ACC112 (cell line): ENCODE results near the gene IL17RB.

ENCODE experiments used
- H2AFZ ChIP-seq: fragments of 200-600 bp; sonication (generic); one replicate; pipeline ENCODE4 v1.6.0; 2017; ENCODE audit warnings: antibody characterized with exemption, low read length; ENCODE audit not compliant: unreplicated experiment
- H3K27ac ChIP-seq: fragments of 200-600 bp; sonication (generic); 2 replicates; pipeline ENCODE4 v1.5.1; 2014; ENCODE audit warnings: low read depth, mild to moderate bottlenecking, antibody characterized with exemption, low read length, moderate library complexity
- H3K27me3 ChIP-seq: fragments of 200-600 bp; sonication (generic); 2 replicates; pipeline ENCODE4 v1.6.1; 2014; ENCODE audit warnings: mild to moderate bottlenecking, antibody characterized with exemption, low read length, moderate library complexity, mixed read lengths; ENCODE audit not compliant: insufficient read depth
- H3K36me3 ChIP-seq: fragments of 200-600 bp; sonication (generic); 2 replicates; pipeline ENCODE4 v1.6.1; 2016; ENCODE audit warnings: mild to moderate bottlenecking, antibody characterized with exemption, low read length, moderate library complexity, mixed read lengths; ENCODE audit not compliant: insufficient read depth
- H3K4me1 ChIP-seq: fragments of 200-600 bp; sonication (generic); one replicate; pipeline ENCODE4 v1.6.1; 2016; ENCODE audit warnings: low read length, mixed read lengths; ENCODE audit not compliant: insufficient read depth, unreplicated experiment, control insufficient read depth
- H3K4me3 ChIP-seq: fragments of 200-600 bp; sonication (generic); 2 replicates; pipeline ENCODE4 v1.5.1; 2014; ENCODE audit warnings: mild to moderate bottlenecking, low read depth, low read length
- H3K79me2 ChIP-seq: fragments of 200-600 bp; sonication (generic); one replicate; pipeline ENCODE4 v1.6.0; 2016; ENCODE audit warnings: low read length; ENCODE audit not compliant: control insufficient read depth, unreplicated experiment, insufficient read depth

The IL17RB gene

DNA sequence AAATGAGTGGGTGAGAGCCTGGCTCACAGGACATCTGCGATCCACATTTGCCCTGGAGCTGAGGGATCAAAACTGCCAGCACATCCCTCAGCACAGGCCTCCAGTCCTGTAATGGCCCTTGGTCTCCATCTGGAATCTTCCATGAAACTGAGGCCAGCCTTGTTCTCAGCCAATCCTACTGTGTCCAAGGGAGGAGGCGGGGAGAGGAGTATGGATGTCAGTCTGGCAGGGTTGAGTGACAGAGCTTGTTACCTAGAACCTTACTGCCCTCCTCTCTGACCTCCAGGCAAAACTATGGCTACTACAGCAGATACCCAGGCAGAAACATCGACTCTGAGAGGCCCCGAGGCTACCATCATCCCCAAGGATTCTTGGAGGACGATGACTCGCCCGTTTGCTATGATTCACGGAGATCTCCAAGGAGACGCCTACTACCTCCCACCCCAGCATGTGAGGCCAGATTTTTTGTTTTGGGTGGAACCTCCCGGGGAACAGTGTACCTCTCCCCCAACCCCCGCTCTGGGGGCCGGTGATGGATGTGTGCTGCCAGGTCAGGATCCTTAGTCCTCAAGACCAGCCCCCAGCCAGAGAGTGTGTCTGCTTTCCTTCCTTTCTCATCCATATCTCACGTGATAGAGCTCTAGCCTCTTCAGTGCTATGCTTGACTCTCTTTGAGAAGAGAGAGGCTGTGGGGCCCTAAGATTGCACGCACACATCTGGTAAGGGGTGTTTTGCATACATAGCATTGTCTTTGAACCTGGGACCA is 41.5 kb upstream of the IL17RB start:
- H3K36me3 ChIP-seq = no peaks in the 10 kb centered on the region
- no peak overlapping the region; the same call in 1 of the 2 replicates for H3K27ac ChIP-seq
- H3K4me3 ChIP-seq = no peak overlapping the region
- H3K27me3 ChIP-seq = no peaks in the 10 kb centered on the region
- H2AFZ ChIP-seq = peak overlapping the region; percentile 14
- no peaks in the 10 kb centered on the region for H3K79me2 ChIP-seq
- H3K4me1 ChIP-seq = peaks cover 15% of the 10 kb centered on the region

DNA sequence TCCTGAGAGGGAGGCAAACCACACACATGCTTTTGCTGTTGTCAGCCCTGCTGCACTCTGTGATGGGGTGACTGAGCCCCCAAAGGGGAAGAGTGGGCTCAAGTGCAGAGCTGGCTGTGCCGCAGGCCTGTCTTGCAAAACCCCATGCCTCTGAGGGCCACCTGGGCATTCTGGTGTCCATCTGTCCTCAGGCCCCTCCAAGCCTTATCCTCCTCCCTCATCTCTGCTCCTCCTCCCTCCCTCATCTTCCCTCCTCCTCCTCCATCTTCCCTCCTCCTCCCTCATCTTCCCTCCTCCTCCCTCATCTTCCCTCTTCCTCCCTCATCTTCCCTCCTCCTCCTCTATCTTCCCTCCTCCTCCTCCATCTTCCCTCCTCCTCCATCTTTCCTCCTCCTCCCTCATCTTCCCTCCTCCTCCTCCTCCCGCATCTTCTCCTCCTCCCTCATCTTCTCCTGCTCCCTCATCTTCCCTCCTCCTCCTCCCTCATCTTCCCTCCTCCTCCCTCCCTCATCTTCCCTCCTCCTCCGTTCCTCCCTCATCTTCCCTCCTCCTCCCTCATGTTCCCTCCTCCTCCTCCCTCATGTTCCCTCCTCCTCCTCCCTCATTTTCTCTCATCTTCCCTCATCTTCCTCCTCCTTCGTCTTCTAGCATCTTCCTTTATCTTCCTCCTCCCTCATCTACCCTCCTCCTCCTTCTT is 40.8 kb upstream of the IL17RB start:
- peaks cover 15% of the 10 kb centered on the region for H3K4me1 ChIP-seq
- H3K36me3 ChIP-seq = no peaks in the 10 kb centered on the region

DNA sequence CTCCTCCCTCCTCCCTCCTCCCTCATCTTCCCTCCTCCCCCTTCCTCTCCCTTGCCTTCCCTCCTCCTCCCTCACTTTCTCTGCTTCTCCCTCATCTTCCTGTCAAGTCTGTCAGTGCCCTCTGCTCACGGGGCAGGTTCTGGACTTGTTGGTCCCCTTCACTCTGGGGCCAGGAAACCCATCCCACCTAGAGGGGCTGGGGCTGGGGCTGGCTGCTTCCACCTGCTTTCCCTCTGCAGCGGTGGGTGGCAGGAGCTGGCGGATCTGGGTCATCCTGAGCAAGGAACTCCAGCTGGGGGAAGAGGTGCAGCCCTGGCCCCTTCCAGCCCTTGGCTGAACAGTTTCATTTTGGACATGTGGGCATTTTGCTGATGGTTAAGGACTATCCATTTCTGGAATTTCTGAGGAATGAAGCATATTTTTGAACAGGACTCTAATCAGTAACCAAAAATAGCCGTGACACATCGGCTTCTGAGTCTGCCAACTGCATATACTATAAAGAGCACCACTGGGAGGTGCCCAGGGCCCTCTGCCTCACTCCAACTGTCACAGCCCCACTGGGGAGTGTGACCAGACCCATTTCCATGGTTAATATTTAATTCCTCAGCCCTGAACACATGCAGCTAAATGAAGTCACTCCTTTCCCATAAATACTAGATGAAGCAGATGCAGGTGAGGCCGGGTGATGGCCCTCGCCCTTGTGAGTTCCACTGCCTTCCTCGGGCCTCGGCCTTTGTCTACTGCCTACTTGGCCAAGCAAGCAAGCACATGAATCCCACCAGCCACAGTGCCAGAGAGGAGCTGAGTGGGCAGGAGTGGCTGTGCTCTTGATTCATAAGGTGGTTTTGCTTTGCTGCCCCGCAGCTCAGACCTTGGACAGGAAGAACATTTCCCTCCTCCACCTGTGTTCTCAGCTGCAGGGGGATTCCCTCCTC is 39.9 kb upstream of the IL17RB start:
- Histone ChIP-seq H2AFZ (no peak overlapping the region), H3K36me3 (no peaks in the 10 kb centered on the region), H3K27ac (no peak overlapping the region), H3K4me3 (no peak overlapping the region), H3K4me1 (peaks cover 15% of the 10 kb centered on the region), H3K27me3 (no peaks in the 10 kb centered on the region), H3K79me2 (no peaks in the 10 kb centered on the region)

More for the DNA sequence above, 40.8 kb upstream of the IL17RB start:
- H3K27me3 ChIP-seq = no peaks in the 10 kb centered on the region
- H3K4me3 ChIP-seq = no peak overlapping the region
- H3K79me2 ChIP-seq = no peaks in the 10 kb centered on the region
- no peak overlapping the region for H3K27ac ChIP-seq
- H2AFZ ChIP-seq = no peak overlapping the region

DNA sequence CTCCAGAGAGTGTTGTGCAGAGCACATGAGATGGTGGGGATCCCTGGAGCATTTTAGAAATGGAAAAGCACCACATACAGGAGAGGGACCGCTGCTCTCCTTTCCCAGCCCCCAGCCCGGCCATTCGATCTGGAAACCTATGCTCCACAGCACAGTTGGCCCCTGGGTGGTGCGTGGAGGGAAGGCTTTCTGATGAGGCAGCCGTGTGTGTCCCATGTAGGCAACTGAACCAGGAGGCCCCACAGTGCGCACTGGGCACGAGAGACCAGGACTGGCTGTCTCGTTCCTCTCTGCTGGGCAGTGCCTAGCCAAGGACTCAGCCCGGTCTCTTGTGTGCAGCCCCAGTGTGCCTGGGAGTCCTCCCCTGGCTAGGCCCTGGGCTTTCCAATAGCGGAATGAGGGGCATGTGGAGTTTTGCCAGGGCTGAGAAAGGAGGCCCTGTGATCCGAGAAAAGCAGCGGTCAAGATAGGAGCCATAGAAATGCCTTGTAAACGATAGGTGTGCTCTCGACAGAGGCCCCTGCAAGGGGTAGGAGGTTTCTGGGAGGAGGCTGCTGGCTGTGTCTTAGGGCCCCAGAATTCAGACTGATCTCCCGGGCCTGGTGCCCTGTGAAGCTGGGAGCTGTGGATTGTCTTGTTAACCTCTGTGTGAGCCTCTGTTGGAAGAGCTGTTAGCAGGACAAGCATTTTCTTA is 39.1 kb upstream of the IL17RB start:
- H3K79me2 ChIP-seq = no peaks in the 10 kb centered on the region
- peaks cover 15% of the 10 kb centered on the region for H3K4me1 ChIP-seq
- H2AFZ ChIP-seq = no peak overlapping the region
- no peak overlapping the region for H3K4me3 ChIP-seq
- H3K27me3 ChIP-seq = no peaks in the 10 kb centered on the region
- no peaks in the 10 kb centered on the region for H3K36me3 ChIP-seq
- H3K27ac ChIP-seq = no peak overlapping the region

DNA sequence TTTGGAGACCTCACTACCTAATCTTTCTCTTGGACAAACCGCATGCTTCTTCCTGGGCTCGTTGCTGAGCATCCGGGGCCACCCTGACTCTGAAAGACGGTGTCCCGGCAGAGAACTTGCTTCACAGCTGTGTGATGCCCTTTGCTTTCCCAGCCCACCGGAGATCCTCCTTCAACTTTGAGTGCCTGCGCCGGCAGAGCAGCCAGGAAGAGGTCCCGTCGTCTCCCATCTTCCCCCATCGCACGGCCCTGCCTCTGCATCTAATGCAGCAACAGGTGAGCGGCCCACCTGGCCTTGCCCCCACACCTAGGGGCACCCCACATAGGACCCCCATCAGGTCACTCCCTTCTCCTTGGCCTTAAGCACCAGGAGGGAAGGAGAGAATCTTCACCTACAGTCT is 37.9 kb upstream of the IL17RB start:
- no peak overlapping the region for H3K27ac ChIP-seq
- H3K27me3 ChIP-seq = no peaks in the 10 kb centered on the region
- no peak overlapping the region for H2AFZ ChIP-seq
- H3K4me3 ChIP-seq = no peak overlapping the region
- H3K4me1 ChIP-seq = peaks cover 15% of the 10 kb centered on the region
- no peaks in the 10 kb centered on the region for H3K36me3 ChIP-seq
- no peaks in the 10 kb centered on the region for H3K79me2 ChIP-seq

DNA sequence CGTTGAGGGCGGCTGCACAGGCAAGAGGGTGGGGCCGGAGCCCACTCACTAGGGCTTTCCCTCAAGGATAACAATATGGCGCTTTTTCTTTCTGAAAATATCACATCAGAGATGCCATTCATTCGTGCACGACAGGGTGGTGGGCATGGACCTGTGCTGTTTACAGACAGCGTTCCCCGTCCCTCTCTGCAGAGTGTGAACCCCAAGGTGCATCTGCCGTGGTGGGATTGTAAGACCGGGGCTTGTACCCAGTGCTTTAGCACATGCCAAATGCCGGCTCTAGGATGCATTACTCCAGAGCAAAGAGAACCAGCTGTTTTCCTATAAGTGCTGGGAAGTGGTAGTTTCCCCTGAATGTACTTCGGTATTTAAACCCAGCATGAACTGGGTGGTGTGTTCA is 37.1 kb upstream of the IL17RB start:
- no peaks in the 10 kb centered on the region for H3K27me3 ChIP-seq
- H3K4me3 ChIP-seq = no peak overlapping the region
- H3K79me2 ChIP-seq = no peaks in the 10 kb centered on the region
- no peak overlapping the region for H2AFZ ChIP-seq
- H3K27ac ChIP-seq = no peak overlapping the region
- no peaks in the 10 kb centered on the region for H3K36me3 ChIP-seq
- peaks cover 15% of the 10 kb centered on the region for H3K4me1 ChIP-seq

DNA sequence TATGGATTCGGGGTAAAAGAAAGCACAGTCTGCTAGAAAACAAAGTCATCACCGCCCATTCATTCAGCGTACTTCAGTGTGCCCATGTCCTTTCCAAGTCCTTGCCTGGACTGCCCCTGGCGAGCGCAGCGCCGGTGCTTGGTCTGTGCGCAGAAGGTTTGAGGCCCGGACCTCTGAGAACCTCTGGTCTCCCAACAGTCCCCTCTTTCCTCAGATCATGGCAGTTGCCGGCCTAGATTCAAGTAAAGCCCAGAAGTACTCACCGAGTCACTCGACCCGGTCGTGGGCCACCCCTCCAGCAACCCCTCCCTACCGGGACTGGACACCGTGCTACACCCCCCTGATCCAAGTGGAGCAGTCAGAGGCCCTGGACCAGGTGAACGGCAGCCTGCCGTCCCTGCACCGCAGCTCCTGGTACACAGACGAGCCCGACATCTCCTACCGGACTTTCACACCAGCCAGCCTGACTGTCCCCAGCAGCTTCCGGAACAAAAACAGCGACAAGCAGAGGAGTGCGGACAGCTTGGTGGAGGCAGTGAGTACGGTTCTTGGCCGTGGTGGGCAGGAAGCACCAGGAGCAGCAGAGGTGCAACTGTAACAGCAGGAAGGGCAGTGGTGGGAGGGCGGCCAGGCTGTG is 36.5 kb upstream of the IL17RB start:
- Histone ChIP-seq H3K27ac (no peak overlapping the region), H3K27me3 (no peaks in the 10 kb centered on the region), H3K79me2 (no peaks in the 10 kb centered on the region), H2AFZ (no peak overlapping the region), H3K4me1 (peaks cover 10% of the 10 kb centered on the region), H3K36me3 (no peaks in the 10 kb centered on the region), H3K4me3 (no peak overlapping the region)

DNA sequence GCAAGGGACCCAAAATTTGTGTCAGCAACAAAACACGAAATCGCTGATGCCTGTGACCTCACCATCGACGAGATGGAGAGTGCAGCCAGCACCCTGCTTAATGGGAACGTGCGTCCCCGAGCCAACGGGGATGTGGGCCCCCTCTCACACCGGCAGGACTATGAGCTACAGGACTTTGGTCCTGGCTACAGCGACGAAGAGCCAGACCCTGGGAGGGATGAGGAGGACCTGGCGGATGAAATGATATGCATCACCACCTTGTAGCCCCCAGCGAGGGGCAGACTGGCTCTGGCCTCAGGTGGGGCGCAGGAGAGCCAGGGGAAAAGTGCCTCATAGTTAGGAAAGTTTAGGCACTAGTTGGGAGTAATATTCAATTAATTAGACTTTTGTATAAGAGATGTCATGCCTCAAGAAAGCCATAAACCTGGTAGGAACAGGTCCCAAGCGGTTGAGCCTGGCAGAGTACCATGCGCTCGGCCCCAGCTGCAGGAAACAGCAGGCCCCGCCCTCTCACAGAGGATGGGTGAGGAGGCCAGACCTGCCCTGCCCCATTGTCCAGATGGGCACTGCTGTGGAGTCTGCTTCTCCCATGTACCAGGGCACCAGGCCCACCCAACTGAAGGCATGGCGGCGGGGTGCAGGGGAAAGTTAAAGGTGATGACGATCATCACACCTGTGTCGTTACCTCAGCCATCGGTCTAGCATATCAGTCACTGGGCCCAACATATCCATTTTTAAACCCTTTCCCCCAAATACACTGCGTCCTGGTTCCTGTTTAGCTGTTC is 35.0 kb upstream of the IL17RB start:
- Histone ChIP-seq H3K79me2 (no peaks in the 10 kb centered on the region), H2AFZ (no peak overlapping the region), H3K4me3 (no peak overlapping the region), H3K27me3 (no peaks in the 10 kb centered on the region), H3K36me3 (no peaks in the 10 kb centered on the region), H3K4me1 (peaks cover under 1% of the 10 kb centered on the region), H3K27ac (no peak overlapping the region)

DNA sequence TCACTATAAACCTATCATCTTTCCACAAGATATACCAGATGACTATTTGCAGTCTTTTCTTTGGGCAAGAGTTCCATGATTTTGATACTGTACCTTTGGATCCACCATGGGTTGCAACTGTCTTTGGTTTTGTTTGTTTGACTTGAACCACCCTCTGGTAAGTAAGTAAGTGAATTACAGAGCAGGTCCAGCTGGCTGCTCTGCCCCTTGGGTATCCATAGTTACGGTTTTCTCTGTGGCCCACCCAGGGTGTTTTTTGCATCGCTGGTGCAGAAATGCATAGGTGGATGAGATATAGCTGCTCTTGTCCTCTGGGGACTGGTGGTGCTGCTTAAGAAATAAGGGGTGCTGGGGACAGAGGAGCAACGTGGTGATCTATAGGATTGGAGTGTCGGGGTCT is 33.9 kb upstream of the IL17RB start:
- H3K4me1 ChIP-seq = no peaks in the 10 kb centered on the region
- H3K79me2 ChIP-seq = no peaks in the 10 kb centered on the region
- H2AFZ ChIP-seq = no peak overlapping the region
- no peaks in the 10 kb centered on the region for H3K36me3 ChIP-seq
- H3K27ac ChIP-seq = no peak overlapping the region
- no peaks in the 10 kb centered on the region for H3K27me3 ChIP-seq
- H3K4me3 ChIP-seq = no peak overlapping the region
